Islet precursor cell (in vitro differentiated cells): ENCODE results near the gene FPR1.
A peak's percentile ranks its signal among the peaks of the same experiment; 100 is the strongest.

Source experiments
- DNase-seq: peaks from one replicate; pipeline ENCODE4 v3.0.0-alpha.2; 2018

The FPR1 gene

GRCh38 chr19:51735759-51736449, 15.8 kb downstream of the FPR1 start:
- DNase-seq, result no peak

GRCh38 chr19:51733742-51734522, 17.7 kb downstream of the FPR1 start:
- DNase-seq, result no peak

- no peak for DNase-seq
Observed at GRCh38 chr19:51729781-51730180, 21.9 kb downstream of the FPR1 start.

GRCh38 chr19:51727349-51727880, 24.3 kb downstream of the FPR1 start:
- no peak for DNase-seq

- peak; percentile 67 for DNase-seq
Observed at GRCh38 chr19:51726049-51726448, 25.6 kb downstream of the FPR1 start.

GRCh38 chr19:51724543-51724942, 27.1 kb downstream of the FPR1 start:
- no peak for DNase-seq

GRCh38 chr19:51722492-51722891, 29.2 kb downstream of the FPR1 start:
- DNase-seq, result no peak

- no peak for DNase-seq
Observed at GRCh38 chr19:51721905-51722304, 29.8 kb downstream of the FPR1 start.

GRCh38 chr19:51719251-51719988, 32.3 kb downstream of the FPR1 start:
- peak; percentile 59 for DNase-seq

- no peak for DNase-seq
Observed at GRCh38 chr19:51716925-51717324, 34.8 kb downstream of the FPR1 start.

- DNase-seq, result no peak
Observed at GRCh38 chr19:51715850-51716249, 35.8 kb downstream of the FPR1 start.

- DNase-seq, result no peak
Observed at GRCh38 chr19:51714848-51715247, 36.8 kb downstream of the FPR1 start.

GRCh38 chr19:51713319-51714285, 38.1 kb downstream of the FPR1 start:
- no peak for DNase-seq

GRCh38 chr19:51712461-51713081, 39.1 kb downstream of the FPR1 start:
- DNase-seq, result peak; percentile 75

- no peak for DNase-seq
Observed at GRCh38 chr19:51711702-51712101, 40.0 kb downstream of the FPR1 start.

GRCh38 chr19:51710163-51710562, 41.5 kb downstream of the FPR1 start:
- no peak for DNase-seq

GRCh38 chr19:51709575-51709974, 42.1 kb downstream of the FPR1 start:
- DNase-seq, result no peak

GRCh38 chr19:51708811-51709210, 42.9 kb downstream of the FPR1 start:
- no peak for DNase-seq

GRCh38 chr19:51706885-51707284, 44.8 kb downstream of the FPR1 start:
- DNase-seq, result no peak

- DNase-seq, result no peak
Observed at GRCh38 chr19:51706296-51706695, 45.4 kb downstream of the FPR1 start.

GRCh38 chr19:51704626-51705025, 47.1 kb downstream of the FPR1 start:
- DNase-seq, result no peak
